HG03025 (cell line): Measurements from ENCODE around the gene PKD1L1.

Source experiments
- ATAC-seq: cut with Tn5 transposase; IDR thresholded peaks from one replicate; pipeline ENCODE4 v1.9.1; 2021; ENCODE audit warnings: mild to moderate bottlenecking, moderate library complexity; ENCODE audit not compliant: unreplicated experiment, low FRiP score

PKD1L1 gene

GRCh38 chr7:47885309-47885986, 62.8 kb downstream of the PKD1L1 start:
- ATAC-seq: no peak

GRCh38 chr7:47884675-47885074, 63.6 kb downstream of the PKD1L1 start:
- no peak for ATAC-seq

- no peak for ATAC-seq
These were observed 65.6 kb downstream of the PKD1L1 start for GRCh38 chr7:47882635-47883034.

- no peak for ATAC-seq
These were observed 67.0 kb downstream of the PKD1L1 start for GRCh38 chr7:47881256-47881655.

DNA sequence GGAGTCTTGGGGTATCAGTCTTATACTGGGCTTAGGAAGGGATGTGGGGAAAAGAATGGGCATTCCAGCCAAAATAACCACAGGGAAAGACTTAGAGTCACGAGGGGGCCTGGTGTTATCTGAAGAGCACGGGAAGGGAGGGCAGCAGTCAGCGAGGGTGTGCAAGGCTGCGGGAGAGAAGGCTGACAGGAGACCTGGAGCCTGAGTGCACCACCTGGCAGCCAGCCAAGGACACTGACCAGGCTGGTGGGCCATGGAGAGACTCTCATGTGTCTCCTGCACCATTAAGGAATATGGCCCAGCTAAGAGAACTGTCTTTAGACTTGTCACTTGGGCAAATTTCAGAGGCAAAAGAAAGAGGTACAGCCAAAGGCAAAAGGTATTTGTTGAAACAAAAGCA, 69.6 kb downstream of the PKD1L1 start:
- no peak for ATAC-seq

- no peak for ATAC-seq
These were observed 70.9 kb downstream of the PKD1L1 start for GRCh38 chr7:47877336-47877735.

DNA sequence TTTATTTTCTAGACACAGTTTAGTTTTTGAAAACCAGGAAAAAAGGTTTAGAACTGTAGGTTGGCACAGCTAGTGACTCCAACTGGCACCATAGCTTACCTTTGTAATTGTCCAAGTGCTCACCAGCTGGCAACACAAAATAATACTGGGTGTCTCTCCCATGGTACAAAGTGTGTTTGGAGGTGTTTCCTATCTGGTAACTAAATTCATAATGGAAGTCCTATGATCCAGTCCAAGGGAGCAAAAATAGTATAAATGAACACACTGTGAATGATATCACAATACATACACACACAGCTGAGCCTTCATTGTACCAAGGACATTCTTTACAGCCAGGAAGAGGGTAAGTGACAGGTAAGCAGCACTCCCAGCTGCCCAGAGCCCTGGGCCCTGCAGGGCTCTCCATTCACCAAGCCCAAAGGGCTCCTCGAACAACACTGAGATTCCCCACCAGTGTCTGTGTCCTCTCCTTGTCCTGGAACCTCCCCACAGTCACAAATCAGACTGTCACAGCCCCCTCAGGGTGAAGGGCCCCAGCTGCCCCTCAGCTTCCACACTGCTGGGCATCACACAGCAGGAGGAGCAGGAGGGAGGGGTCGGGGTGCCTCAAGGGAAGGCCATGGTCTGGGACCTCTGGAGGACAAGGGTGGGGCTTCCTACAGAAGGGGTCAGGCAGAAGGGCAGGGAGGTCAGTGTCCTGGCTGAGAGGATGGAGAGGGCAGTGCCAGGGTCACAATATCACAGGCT, 72.1 kb downstream of the PKD1L1 start:
- ATAC-seq: no peak

GRCh38 chr7:47875406-47875805, 72.9 kb downstream of the PKD1L1 start:
- no peak for ATAC-seq

- no peak for ATAC-seq
These were observed 74.5 kb downstream of the PKD1L1 start for GRCh38 chr7:47873762-47874161.

- no peak for ATAC-seq
These were observed 81.0 kb downstream of the PKD1L1 start for GRCh38 chr7:47867286-47867685.

DNA sequence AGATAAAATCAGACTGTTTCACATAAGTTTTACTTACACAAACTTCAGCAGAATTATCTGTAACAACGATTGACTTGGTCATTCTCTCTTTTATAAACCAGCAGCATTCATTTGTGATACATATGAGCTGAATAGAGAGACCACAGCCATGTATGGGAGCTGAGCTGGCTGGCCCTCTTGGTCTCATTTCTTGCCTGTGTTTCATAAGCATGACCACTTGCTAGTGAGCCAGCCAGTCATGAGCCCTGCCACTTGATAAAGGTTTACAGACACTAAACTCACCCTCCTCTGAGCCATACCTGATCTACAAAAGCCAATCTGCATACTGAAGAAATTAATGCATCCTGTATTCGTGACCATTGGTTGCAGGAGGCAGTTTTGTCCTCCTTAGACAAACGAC, 82.1 kb downstream of the PKD1L1 start:
- ATAC-seq: no peak

GRCh38 chr7:47852330-47853245, 95.7 kb downstream of the PKD1L1 start:
- no peak for ATAC-seq

- ATAC-seq: no peak
These were observed 101.1 kb downstream of the PKD1L1 start for GRCh38 chr7:47847207-47847606.

DNA sequence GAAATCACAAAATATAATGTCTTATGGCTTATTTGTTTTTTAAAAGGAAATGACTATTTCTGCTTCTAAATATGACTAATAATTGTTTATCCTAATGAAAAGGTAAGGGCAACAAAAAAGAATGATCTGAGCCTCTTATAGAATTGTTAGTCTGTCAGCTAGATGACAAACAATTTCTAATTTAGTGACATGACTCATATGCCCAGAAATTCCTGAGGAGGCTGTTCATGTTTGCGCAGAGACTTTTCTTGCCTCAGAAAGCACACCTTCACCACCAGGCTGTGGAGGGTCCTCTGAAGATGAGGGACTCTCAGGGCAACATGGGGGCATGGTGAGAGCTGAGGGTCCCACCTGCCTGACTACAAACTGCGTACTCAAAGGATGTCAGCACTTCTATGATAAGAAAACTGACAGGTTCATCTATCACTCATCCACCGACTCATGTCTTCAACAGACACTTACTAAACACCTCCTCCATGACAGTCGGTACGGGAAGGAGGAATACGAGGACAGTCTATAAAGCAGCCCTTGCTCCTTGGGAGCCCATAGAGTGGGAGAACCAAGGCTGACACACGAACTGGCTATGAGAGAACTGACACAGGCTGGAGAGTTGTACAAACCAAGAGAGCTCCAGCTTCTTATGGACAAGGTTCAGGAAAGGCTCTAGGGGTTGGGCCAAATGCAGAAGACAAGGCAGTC, 102.0 kb downstream of the PKD1L1 start:
- ATAC-seq: no peak

- ATAC-seq: no peak
These were observed 104.0 kb downstream of the PKD1L1 start for GRCh38 chr7:47844311-47844710.

GRCh38 chr7:47843291-47843690, 105.0 kb downstream of the PKD1L1 start:
- ATAC-seq: no peak

GRCh38 chr7:47839381-47839780, 108.9 kb downstream of the PKD1L1 start:
- no peak for ATAC-seq

- ATAC-seq: no peak
These were observed 110.4 kb downstream of the PKD1L1 start for GRCh38 chr7:47837826-47838225.

- no peak for ATAC-seq
These were observed 111.6 kb downstream of the PKD1L1 start for GRCh38 chr7:47836503-47837202.

DNA sequence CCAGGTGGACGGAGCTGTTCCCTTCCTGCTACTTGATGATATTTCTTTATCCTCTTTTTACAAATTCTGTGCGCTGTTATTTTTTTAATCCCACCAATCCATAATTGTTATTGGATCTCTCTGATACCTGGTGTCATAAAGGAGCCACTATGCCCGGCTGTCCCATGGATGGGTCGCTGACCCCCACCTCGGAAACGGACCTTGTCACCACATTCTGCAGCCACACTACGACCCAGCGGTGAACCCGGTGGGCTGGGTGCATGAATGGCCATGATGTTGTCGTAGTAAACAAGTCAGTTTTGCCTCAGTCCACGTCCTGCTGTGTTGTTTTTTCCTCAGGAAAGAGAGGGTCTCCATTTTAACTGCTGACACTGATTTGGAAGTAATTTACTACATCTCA, 112.2 kb downstream of the PKD1L1 start:
- ATAC-seq: no peak
